Measurements from ENCODE around the gene C11orf52.

GRCh38 chr11:111944651-111945051, 25.9 kb downstream of the C11orf52 start:
- TF ChIP-seq EZH2 (IDR thresholded peaks at IDR 0.05; ENCODE audit: borderline replicate concordance, insufficient read depth, low read depth, low read length, poor library complexity, severe bottlenecking): no peak
- no peak for TF ChIP-seq CTCF (IDR thresholded peaks at IDR 0.05)

Data from B cell (primary cell).